ENCODE data around the gene DNMT3A. TPM values are rescaled to one million over a fixed set of nuclear protein-coding genes. Genes with fewer than 3 reads are reported as not detected.

DNMT3A gene
- total RNA-seq, 1 donor from 2014 or later: 58.1 TPM

DNA sequence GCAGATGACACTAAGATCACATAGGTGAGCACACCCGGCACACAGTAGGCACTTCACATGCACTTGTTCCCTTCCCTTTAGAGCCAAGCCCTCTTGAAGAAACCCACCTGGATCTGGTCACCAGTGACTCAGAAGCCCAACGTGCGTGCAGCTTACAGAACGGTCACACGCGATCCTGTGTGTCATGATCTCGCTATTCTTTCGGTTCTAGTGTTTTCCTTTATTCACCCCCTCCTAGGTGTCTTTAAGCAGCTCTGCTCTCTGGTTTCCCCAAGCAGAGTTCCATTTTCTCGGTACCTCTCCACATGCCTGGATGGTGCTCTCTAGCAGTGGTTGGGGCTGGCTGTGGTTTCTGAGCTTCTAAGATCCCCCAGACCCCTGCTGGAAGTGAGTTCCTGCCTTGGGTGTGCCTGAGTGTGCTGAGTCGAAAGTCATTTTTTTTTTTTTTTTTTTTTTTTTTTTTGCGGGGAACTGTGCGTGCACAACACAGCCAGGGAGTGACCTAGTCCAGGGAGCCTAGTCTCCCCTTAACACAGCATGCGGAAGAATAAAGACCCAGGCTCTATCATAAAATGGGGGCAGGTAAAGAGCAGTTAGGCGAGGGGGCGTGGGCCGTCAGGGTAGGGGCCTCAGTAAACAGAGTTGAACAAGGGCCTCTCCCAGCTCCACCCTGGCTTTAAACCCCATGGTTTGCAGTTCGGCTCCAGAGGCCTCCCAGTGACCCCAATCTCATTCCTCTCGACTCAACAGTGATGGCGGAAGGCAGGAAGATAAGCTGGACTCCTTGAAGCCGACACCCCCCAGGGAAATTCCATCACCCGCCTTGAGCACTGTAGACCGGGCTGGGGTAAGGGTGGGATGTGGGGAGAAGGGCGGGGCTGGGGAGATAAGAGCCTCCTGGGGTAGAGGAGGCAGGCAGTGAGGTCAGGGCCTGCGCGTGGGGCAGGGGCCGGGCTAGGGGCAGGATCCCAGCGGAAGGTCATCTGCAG lies 29.8 kb upstream of the DNMT3A start:
- Histone ChIP-seq H3K36me3 (ENCODE audit: insufficient read depth, low read length) (no peaks in the 10 kb centered on the region), H4K20me1 (ENCODE audit: insufficient read depth, low read length) (no peaks in the 10 kb centered on the region), H2AFZ (ENCODE audit: low read depth, low read length) (no peak overlapping the region), H3K27ac (ENCODE audit: low read depth, low read length) (no peak overlapping the region), H3K27me3 (ENCODE audit: insufficient read depth, low read length) (no peaks in the 10 kb centered on the region), H3K4me3 (ENCODE audit: insufficient read depth, low read depth, low read length) (no peak overlapping the region), H3K4me1 (ENCODE audit: insufficient read depth, low read length) (no peaks in the 10 kb centered on the region), H3K9me3 (ENCODE audit: insufficient read depth, low read depth, low read length) (no peaks in the 10 kb centered on the region), H3K9ac (ENCODE audit: low read length) (no peak overlapping the region), H3K4me2 (ENCODE audit: low read length) (no peak overlapping the region), H3K79me2 (ENCODE audit: insufficient read depth, low read length) (no peaks in the 10 kb centered on the region)
- TF ChIP-seq, protein P1, sequence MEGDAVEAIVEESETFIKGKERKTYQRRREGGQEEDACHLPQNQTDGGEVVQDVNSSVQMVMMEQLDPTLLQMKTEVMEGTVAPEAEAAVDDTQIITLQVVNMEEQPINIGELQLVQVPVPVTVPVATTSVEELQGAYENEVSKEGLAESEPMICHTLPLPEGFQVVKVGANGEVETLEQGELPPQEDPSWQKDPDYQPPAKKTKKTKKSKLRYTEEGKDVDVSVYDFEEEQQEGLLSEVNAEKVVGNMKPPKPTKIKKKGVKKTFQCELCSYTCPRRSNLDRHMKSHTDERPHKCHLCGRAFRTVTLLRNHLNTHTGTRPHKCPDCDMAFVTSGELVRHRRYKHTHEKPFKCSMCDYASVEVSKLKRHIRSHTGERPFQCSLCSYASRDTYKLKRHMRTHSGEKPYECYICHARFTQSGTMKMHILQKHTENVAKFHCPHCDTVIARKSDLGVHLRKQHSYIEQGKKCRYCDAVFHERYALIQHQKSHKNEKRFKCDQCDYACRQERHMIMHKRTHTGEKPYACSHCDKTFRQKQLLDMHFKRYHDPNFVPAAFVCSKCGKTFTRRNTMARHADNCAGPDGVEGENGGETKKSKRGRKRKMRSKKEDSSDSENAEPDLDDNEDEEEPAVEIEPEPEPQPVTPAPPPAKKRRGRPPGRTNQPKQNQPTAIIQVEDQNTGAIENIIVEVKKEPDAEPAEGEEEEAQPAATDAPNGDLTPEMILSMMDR (IDR thresholded peaks at IDR 0.05; ENCODE audit: insufficient read depth, low read depth, low read length): no peak
- no peak for TF ChIP-seq EZH2 (IDR thresholded peaks at IDR 0.05; ENCODE audit: insufficient read depth, low read length)
- no peak overlapping the region for H3K4me3 Mint-ChIP-seq (ENCODE audit: unreplicated experiment)
- H3K27ac Mint-ChIP-seq (ENCODE audit: unreplicated experiment): no peak overlapping the region
- no peaks in the 10 kb centered on the region for H3K36me3 Mint-ChIP-seq (ENCODE audit: low read depth, unreplicated experiment)
- DNase-seq (ENCODE audit: low read depth): peak; percentile 5
- H3K27me3 Mint-ChIP-seq (ENCODE audit: low read depth, unreplicated experiment): peaks cover 49% of the 10 kb centered on the region
- no peaks in the 10 kb centered on the region for H3K9me3 Mint-ChIP-seq (ENCODE audit: unreplicated experiment)
- no peak for FAIRE-seq
- no peaks in the 10 kb centered on the region for H3K4me1 Mint-ChIP-seq (ENCODE audit: low read depth, unreplicated experiment)

DNA sequence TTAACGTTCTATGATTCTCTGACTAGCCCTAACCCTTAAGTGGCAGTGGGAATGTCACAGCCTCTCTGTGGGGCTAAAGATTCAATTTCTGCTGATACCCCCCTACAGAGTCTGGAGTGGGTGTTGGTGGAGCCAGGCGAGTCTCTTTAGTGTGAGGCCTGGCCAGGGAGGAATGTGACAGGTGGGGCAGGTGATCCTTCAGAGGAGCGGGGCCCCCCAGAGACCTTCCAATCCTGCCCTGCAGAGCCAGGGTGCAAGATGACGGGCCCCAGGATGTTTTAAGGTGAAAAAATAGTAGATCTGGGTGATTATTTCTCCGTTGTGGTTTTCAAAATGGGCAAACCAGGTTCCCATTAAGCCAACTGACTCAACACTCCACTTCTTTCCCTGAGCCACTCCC lies 28.2 kb upstream of the DNMT3A start:
- H3K79me2 ChIP-seq (ENCODE audit: insufficient read depth, low read length): no peaks in the 10 kb centered on the region
- H3K4me1 ChIP-seq (ENCODE audit: insufficient read depth, low read length): no peaks in the 10 kb centered on the region
- no peak overlapping the region for H3K27ac ChIP-seq (ENCODE audit: low read depth, low read length)
- H3K36me3 Mint-ChIP-seq (ENCODE audit: low read depth, unreplicated experiment): no peaks in the 10 kb centered on the region
- no peak overlapping the region for H3K4me3 ChIP-seq (ENCODE audit: insufficient read depth, low read depth, low read length)
- H4K20me1 ChIP-seq (ENCODE audit: insufficient read depth, low read length): no peaks in the 10 kb centered on the region
- no peak for DNase-seq (ENCODE audit: low read depth)
- peaks cover 45% of the 10 kb centered on the region for H3K27me3 Mint-ChIP-seq (ENCODE audit: low read depth, unreplicated experiment)
- no peaks in the 10 kb centered on the region for H3K4me1 Mint-ChIP-seq (ENCODE audit: low read depth, unreplicated experiment)
- no peak for FAIRE-seq
- H3K9me3 Mint-ChIP-seq (ENCODE audit: unreplicated experiment): no peaks in the 10 kb centered on the region
- no peaks in the 10 kb centered on the region for H3K9me3 ChIP-seq (ENCODE audit: insufficient read depth, low read depth, low read length)
- H3K9ac ChIP-seq (ENCODE audit: low read length): no peak overlapping the region
- H3K4me2 ChIP-seq (ENCODE audit: low read length): no peak overlapping the region
- no peaks in the 10 kb centered on the region for H3K36me3 ChIP-seq (ENCODE audit: insufficient read depth, low read length)
- no peak overlapping the region for H2AFZ ChIP-seq (ENCODE audit: low read depth, low read length)
- H3K27me3 ChIP-seq (ENCODE audit: insufficient read depth, low read length): no peaks in the 10 kb centered on the region
- H3K27ac Mint-ChIP-seq (ENCODE audit: unreplicated experiment): no peak overlapping the region
- TF ChIP-seq EZH2 (IDR thresholded peaks at IDR 0.05; ENCODE audit: insufficient read depth, low read length): no peak
- TF ChIP-seq, protein P1 (IDR thresholded peaks at IDR 0.05; ENCODE audit: insufficient read depth, low read depth, low read length): no peak
- no peak overlapping the region for H3K4me3 Mint-ChIP-seq (ENCODE audit: unreplicated experiment)

DNA sequence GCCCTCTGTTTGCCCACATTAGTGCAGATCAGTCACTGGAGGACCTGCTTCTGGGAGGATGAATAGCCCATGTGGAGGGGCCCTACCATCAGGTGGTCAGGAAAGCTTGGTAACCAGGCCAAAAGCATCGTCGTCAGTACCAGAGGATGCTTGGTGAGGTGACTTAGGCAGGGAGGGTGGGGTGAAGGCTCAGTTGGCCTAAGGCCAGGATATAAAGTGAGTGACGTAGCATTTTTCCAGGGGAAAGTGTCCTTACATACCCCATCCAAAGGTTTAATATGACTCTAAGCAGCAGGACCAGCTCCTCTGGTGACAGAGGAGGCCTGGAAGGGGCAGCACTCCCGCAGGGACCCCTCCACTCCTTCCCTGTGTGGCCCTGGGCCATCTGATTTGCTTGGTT lies 27.7 kb upstream of the DNMT3A start:
- no peaks in the 10 kb centered on the region for H3K4me1 Mint-ChIP-seq (ENCODE audit: low read depth, unreplicated experiment)
- Histone ChIP-seq H3K4me1 (ENCODE audit: insufficient read depth, low read length) (no peaks in the 10 kb centered on the region), H2AFZ (ENCODE audit: low read depth, low read length) (no peak overlapping the region), H3K4me2 (ENCODE audit: low read length) (no peak overlapping the region), H3K9ac (ENCODE audit: low read length) (no peak overlapping the region), H3K36me3 (ENCODE audit: insufficient read depth, low read length) (no peaks in the 10 kb centered on the region), H3K27me3 (ENCODE audit: insufficient read depth, low read length) (no peaks in the 10 kb centered on the region), H3K9me3 (ENCODE audit: insufficient read depth, low read depth, low read length) (no peaks in the 10 kb centered on the region), H3K4me3 (ENCODE audit: insufficient read depth, low read depth, low read length) (no peak overlapping the region), H4K20me1 (ENCODE audit: insufficient read depth, low read length) (no peaks in the 10 kb centered on the region), H3K79me2 (ENCODE audit: insufficient read depth, low read length) (no peaks in the 10 kb centered on the region), H3K27ac (ENCODE audit: low read depth, low read length) (no peak overlapping the region)
- H3K27me3 Mint-ChIP-seq (ENCODE audit: low read depth, unreplicated experiment): peaks cover 45% of the 10 kb centered on the region
- H3K36me3 Mint-ChIP-seq (ENCODE audit: low read depth, unreplicated experiment): no peaks in the 10 kb centered on the region
- TF ChIP-seq, protein P1 (IDR thresholded peaks at IDR 0.05; ENCODE audit: insufficient read depth, low read depth, low read length): no peak
- TF ChIP-seq EZH2 (IDR thresholded peaks at IDR 0.05; ENCODE audit: insufficient read depth, low read length): no peak
- no peak overlapping the region for H3K27ac Mint-ChIP-seq (ENCODE audit: unreplicated experiment)
- no peaks in the 10 kb centered on the region for H3K9me3 Mint-ChIP-seq (ENCODE audit: unreplicated experiment)
- no peak overlapping the region for H3K4me3 Mint-ChIP-seq (ENCODE audit: unreplicated experiment)
- FAIRE-seq (no peak), DNase-seq (ENCODE audit: low read depth) (no peak)
